HG02798 (cell line): ENCODE results near the gene DIRAS1.

Experiments
- ATAC-seq: cut with Tn5 transposase; IDR thresholded peaks from one replicate; pipeline ENCODE4 v1.9.1; 2021; ENCODE audit warnings: mild to moderate bottlenecking; ENCODE audit not compliant: unreplicated experiment, poor library complexity

DIRAS1 gene

GRCh38 chr19:2720777-2721569 is at the start of gene DIRAS1:
Gene DIRAS1 (minus strand): TSS chr19:2721372. CDS start chr19:2717806, 3,566 bp downstream.
- no peak for ATAC-seq

- ATAC-seq, result no peak
These were observed 49.2 kb upstream of the DIRAS1 start for GRCh38 chr19:2770055-2771013.

- ATAC-seq, result no peak
These were observed 48.0 kb upstream of the DIRAS1 start for GRCh38 chr19:2769218-2769617.

GRCh38 chr19:2768365-2769132 is 47.4 kb upstream of the DIRAS1 start:
- no peak for ATAC-seq

GRCh38 chr19:2767688-2768087 is 46.5 kb upstream of the DIRAS1 start:
- no peak for ATAC-seq

- ATAC-seq, result no peak
These were observed 45.6 kb upstream of the DIRAS1 start for GRCh38 chr19:2766594-2767372.

GRCh38 chr19:2765376-2765775 is 44.2 kb upstream of the DIRAS1 start:
- ATAC-seq, result no peak

- no peak for ATAC-seq
These were observed 43.8 kb upstream of the DIRAS1 start for GRCh38 chr19:2764945-2765344.

- ATAC-seq, result no peak
These were observed 42.5 kb upstream of the DIRAS1 start for GRCh38 chr19:2763687-2764086.

- ATAC-seq, result no peak
These were observed 41.8 kb upstream of the DIRAS1 start for GRCh38 chr19:2762783-2763496.

GRCh38 chr19:2761876-2762782 is 41.0 kb upstream of the DIRAS1 start:
- no peak for ATAC-seq

- no peak for ATAC-seq
These were observed 40.1 kb upstream of the DIRAS1 start for GRCh38 chr19:2761309-2761677.

GRCh38 chr19:2759965-2760364 is 38.8 kb upstream of the DIRAS1 start:
- ATAC-seq, result no peak

- no peak for ATAC-seq
These were observed 38.2 kb upstream of the DIRAS1 start for GRCh38 chr19:2759362-2759761.

GRCh38 chr19:2758601-2759313 is 37.6 kb upstream of the DIRAS1 start:
- no peak for ATAC-seq

- no peak for ATAC-seq
These were observed 36.0 kb upstream of the DIRAS1 start for GRCh38 chr19:2756921-2757881.
